ENCODE data around the gene CYP19A1.

CYP19A1 gene

GRCh38 chr15:51322621-51323296 is 15.6 kb downstream of the CYP19A1 start:
- no peak for DNase-seq

- no peak for DNase-seq
Measured at GRCh38 chr15:51321316-51321715, 17.1 kb downstream of the CYP19A1 start.

- no peak for DNase-seq
Measured at GRCh38 chr15:51320843-51321242, 17.6 kb downstream of the CYP19A1 start.

- no peak for DNase-seq
Measured at GRCh38 chr15:51319539-51319938, 18.9 kb downstream of the CYP19A1 start.

GRCh38 chr15:51318382-51319150 is 19.8 kb downstream of the CYP19A1 start:
- DNase-seq = no peak

- DNase-seq = no peak
Measured at GRCh38 chr15:51316636-51317035, 21.8 kb downstream of the CYP19A1 start.

- no peak for DNase-seq
Measured at GRCh38 chr15:51315726-51316125, 22.7 kb downstream of the CYP19A1 start.

GRCh38 chr15:51314391-51315337 is 23.7 kb downstream of the CYP19A1 start:
- no peak for DNase-seq

GRCh38 chr15:51313644-51314280 is 24.6 kb downstream of the CYP19A1 start:
- no peak for DNase-seq

- no peak for DNase-seq
Measured at GRCh38 chr15:51313074-51313393, 25.4 kb downstream of the CYP19A1 start.

GRCh38 chr15:51312166-51313073 is 26.0 kb downstream of the CYP19A1 start:
- no peak for DNase-seq

- no peak for DNase-seq
Measured at GRCh38 chr15:51311510-51311909, 26.9 kb downstream of the CYP19A1 start.

- DNase-seq = no peak
Measured at GRCh38 chr15:51310064-51310463, 28.3 kb downstream of the CYP19A1 start.

GRCh38 chr15:51307811-51308210 is 30.6 kb downstream of the CYP19A1 start:
- no peak for DNase-seq

- DNase-seq = no peak
Measured at GRCh38 chr15:51307325-51307724, 31.1 kb downstream of the CYP19A1 start.

GRCh38 chr15:51303462-51303980 is 34.9 kb downstream of the CYP19A1 start:
- DNase-seq = no peak

GRCh38 chr15:51302480-51302879 is 35.9 kb downstream of the CYP19A1 start:
- no peak for DNase-seq

GRCh38 chr15:51299187-51300015 is 39.0 kb downstream of the CYP19A1 start:
- DNase-seq = no peak

GRCh38 chr15:51298620-51299019 is 39.8 kb downstream of the CYP19A1 start:
- no peak for DNase-seq

GRCh38 chr15:51290720-51291119 is 47.7 kb downstream of the CYP19A1 start:
- DNase-seq = no peak

GRCh38 chr15:51289290-51289689 is 49.1 kb downstream of the CYP19A1 start:
- no peak for DNase-seq
